WERI-Rb-1 (cell line): Measurements from ENCODE around the gene LRP11.
A peak's percentile ranks its signal among the peaks of the same experiment; 100 is the strongest.

Experiments
- DNase-seq: peaks from one replicate; pipeline ENCODE4 v3.0.0-alpha.2; 2020
- H3K27ac ChIP-seq: fragments of 250-450 bp; sonication (Bioruptor Pico); 2 replicates; pipeline ENCODE4 v1.5.1; 2020; ENCODE audit warnings: mild to moderate bottlenecking, moderate library complexity
- H3K27me3 ChIP-seq: fragments of 250-450 bp; sonication (Bioruptor Pico); 2 replicates; pipeline ENCODE4 v1.5.1; 2021; ENCODE audit warnings: mild to moderate bottlenecking, low read depth, moderate library complexity; ENCODE audit not compliant: insufficient read depth, severe bottlenecking
- H3K36me3 ChIP-seq: fragments of 250-450 bp; sonication (Bioruptor Pico); 2 replicates; pipeline ENCODE4 v1.5.1; 2020; ENCODE audit warnings: mild to moderate bottlenecking, moderate library complexity
- H3K4me3 ChIP-seq: 2 replicates; pipeline ENCODE4 v1.5.1; 2011; ENCODE audit warnings: low read depth, mild to moderate bottlenecking, control low read depth, low read length
- H3K9me3 ChIP-seq: fragments of 250-450 bp; sonication (Bioruptor Pico); 2 replicates; pipeline ENCODE4 v1.5.1; 2021; ENCODE audit warnings: mild to moderate bottlenecking, moderate library complexity; ENCODE audit not compliant: severe bottlenecking
- TF ChIP-seq, protein P1 (sequence below): IDR thresholded peaks from 2 replicates; pipeline ENCODE4 v1.5.1; 2011; ENCODE audit warnings: low read depth, mild to moderate bottlenecking, control low read depth, inconsistent platforms, low read length

LRP11 gene

DNA sequence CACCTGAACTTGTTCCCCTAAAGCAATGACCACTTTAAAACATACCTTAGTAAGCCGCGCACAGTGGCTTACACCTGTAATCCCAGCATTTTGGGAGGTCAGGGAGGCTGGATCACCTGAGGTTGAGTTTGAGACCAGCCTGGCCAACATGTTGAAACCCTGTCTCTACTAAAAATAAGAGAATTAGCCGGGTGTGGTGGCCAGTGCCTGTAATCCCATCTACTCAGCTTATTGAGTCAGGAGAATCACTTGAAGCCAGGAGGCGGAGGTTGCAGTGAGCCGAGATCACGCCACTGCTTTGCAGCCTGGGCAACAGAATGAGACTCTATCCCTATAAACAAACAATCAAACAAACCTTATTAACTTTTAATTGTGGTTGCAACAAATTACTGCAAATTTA lies 35.3 kb upstream of the LRP11 start:
- TF ChIP-seq, protein P1, sequence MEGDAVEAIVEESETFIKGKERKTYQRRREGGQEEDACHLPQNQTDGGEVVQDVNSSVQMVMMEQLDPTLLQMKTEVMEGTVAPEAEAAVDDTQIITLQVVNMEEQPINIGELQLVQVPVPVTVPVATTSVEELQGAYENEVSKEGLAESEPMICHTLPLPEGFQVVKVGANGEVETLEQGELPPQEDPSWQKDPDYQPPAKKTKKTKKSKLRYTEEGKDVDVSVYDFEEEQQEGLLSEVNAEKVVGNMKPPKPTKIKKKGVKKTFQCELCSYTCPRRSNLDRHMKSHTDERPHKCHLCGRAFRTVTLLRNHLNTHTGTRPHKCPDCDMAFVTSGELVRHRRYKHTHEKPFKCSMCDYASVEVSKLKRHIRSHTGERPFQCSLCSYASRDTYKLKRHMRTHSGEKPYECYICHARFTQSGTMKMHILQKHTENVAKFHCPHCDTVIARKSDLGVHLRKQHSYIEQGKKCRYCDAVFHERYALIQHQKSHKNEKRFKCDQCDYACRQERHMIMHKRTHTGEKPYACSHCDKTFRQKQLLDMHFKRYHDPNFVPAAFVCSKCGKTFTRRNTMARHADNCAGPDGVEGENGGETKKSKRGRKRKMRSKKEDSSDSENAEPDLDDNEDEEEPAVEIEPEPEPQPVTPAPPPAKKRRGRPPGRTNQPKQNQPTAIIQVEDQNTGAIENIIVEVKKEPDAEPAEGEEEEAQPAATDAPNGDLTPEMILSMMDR = no peak
- Histone ChIP-seq H3K27ac (no peak overlapping the region), H3K36me3 (no peaks in the 10 kb centered on the region), H3K9me3 (no peaks in the 10 kb centered on the region), H3K27me3 (no peaks in the 10 kb centered on the region), H3K4me3 (no peak overlapping the region)
- no peak for DNase-seq

DNA sequence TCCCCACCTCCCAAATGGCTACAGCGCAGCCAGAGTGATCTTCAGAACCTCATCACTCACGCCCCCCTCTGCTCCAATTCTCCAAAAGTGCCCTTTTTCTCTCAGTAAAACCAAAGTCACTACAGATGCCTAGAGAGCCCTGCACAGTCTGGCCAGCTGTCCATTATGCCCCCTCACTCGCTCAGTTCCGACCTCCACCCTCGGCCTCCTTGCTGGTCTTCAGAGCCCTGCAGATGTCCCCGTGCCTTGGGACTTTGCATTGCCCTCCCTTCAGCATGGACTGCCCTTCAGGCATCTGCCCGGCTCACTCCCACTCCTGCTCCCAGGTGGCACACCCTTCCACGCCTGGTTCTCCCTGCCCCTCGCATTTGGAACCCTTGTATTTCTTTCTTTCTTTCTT lies 34.8 kb upstream of the LRP11 start:
- no peaks in the 10 kb centered on the region for H3K36me3 ChIP-seq
- H3K9me3 ChIP-seq = no peaks in the 10 kb centered on the region
- no peak overlapping the region for H3K4me3 ChIP-seq
- H3K27ac ChIP-seq = no peak overlapping the region
- no peaks in the 10 kb centered on the region for H3K27me3 ChIP-seq
- TF ChIP-seq, protein P1 = no peak
- DNase-seq = no peak

DNA sequence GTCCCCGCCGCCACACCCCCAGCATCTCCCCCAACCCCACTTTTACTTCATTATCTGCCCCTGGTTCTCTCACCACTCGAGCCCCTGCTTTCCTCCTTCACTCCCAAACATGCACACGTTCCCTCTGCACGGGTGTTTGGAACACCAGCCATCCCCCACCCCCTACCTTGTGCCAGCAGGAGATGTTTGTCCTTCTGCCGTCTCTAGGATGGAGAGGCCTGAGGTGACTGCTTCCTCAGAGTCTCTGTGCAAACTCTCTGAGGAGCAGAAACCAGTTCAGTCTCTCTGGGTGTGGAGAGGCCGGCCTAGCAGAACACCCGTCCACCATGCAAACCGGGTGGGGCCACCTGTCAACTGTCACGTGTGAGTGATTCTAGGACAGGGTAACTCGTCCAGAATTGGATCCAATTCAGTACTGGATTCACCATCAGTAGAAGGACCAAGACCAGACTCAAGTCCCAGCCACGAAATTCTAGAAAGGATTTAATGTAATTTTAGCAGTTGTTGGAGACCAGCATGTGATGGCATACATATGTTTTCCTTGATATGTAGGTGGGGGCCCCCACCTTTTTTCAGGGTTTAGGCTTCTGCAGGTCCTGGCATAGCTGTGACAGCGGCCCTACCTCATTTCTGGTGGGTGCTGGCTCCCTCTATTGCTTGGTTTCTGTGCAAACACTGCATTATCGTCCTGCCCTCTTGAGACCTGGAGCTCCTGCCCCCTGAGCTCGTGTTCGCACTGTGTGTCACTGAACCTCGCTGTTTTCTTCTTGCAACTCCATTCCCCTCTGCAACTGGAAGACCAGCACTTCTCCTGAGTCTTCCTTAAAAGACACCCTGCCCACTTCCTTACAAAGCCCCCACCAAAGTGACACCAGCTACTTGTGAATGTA lies 33.9 kb upstream of the LRP11 start, which contains the start of gene RAET1E:
Gene RAET1E, minus strand, starts transcription at position 259 of the 890 bp plus-strand sequence. CDS start 7,212 bp downstream, outside the sequence.
- H3K4me3 ChIP-seq = no peak within 1 kb of the TSS

DNA sequence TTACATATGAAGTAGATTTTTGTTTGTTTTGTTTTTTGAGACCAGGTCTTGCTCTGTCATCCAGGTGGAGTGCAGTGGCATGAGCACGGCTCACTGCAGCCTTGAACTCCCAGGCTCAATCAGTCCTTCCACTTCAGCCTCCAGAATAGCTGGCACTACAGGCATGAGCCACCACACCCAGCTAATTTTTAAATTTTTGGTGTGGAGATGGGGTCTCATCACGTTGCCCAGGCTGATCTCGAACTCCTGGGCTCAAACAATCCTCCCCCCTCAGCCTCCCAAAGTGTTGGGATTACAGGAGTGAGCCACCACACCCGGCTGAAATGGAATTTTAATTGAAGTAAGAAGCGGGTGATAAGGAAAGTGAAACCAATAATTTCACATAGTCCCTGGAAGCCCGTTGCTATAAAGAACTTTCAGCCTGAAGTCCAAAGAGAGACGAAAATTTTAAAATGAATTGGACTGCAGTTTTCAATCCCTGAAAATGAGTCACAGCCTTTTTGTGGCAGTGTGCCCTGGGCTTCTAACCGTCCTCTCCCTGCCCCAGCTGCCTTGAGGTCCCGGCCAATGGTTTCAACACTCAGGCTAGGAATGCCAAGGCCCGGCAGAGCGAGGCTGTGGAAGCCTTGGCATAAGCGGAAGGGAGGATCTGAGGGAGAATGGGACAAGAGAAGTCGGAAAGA lies 33.0 kb upstream of the LRP11 start:
- no peak for DNase-seq
- Histone ChIP-seq H3K4me3 (no peak overlapping the region), H3K27me3 (no peaks in the 10 kb centered on the region), H3K9me3 (no peaks in the 10 kb centered on the region), H3K36me3 (no peaks in the 10 kb centered on the region), H3K27ac (no peak overlapping the region)
- TF ChIP-seq, protein P1 = no peak

More for the DNA sequence above, 33.9 kb upstream of the LRP11 start, which contains the start of gene RAET1E:
- no peak within 1 kb of the TSS for H3K27ac ChIP-seq
- H3K9me3 ChIP-seq = no peaks in the 10 kb centered on the region
- no peaks in the 10 kb centered on the region for H3K27me3 ChIP-seq
- no peak for DNase-seq
- H3K36me3 ChIP-seq = no peaks in the 10 kb centered on the region
- TF ChIP-seq, protein P1 = peak; percentile 20; the same call in 1 of the 2 replicates

DNA sequence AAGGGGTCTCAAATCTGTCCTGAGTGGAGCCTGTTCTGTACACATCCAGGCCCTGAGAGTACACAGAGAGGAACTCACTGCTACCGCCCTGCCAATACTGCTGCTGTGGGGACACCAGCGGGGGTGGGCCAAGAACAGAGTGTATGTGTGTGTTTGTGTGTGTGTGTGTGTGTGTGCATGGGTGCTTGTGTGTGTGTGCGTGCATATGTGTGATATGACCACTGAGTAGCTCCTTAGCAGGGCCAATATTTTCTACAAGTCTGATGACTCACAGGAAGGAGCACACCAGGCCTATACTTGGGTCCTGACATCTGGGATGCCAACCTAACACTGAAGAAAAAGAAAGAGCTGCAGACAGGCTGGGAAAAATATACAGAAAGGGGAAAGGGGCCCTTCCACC lies 32.3 kb upstream of the LRP11 start:
- Histone ChIP-seq H3K27me3 (no peaks in the 10 kb centered on the region), H3K9me3 (no peaks in the 10 kb centered on the region), H3K27ac (no peak overlapping the region), H3K4me3 (no peak overlapping the region), H3K36me3 (no peaks in the 10 kb centered on the region)
- no peak for DNase-seq
- TF ChIP-seq, protein P1 = no peak
